Measurements from ENCODE around the gene STEAP1B. TPM values are rescaled to one million over a fixed set of nuclear protein-coding genes. Genes with fewer than 3 reads are reported as not detected.

Gene STEAP1B
- total and polyA plus RNA-seq, 8 donors = not detected

- Histone ChIP-seq H3K4me1 (no peaks in the 10 kb centered on the region), H3K4me3 (no peak overlapping the region), H3K27ac (no peak overlapping the region), H3K36me3 (no peaks in the 10 kb centered on the region), H3K27me3 (no peaks in the 10 kb centered on the region), H3K9me3 (no peaks in the 10 kb centered on the region)
- FAIRE-seq (no peak), ATAC-seq (no peak), DNase-seq (peak in 1 of 6 donors; percentile 24)
- no peak for TF ChIP-seq CTCF (IDR thresholded peaks at IDR 0.05)
- intact Hi-C loops (cut with DNase I) = loop anchor here in 1 of 3 donors (10.0 kb wide), 1 partner anchor 376 kb away; no protein-coding TSS in a partner anchor
- WGBS, 2 donors = 66 to 70% methylated on average over 4 of the region's 4 CpGs
These were observed 19.4 kb downstream of the STEAP1B start for GRCh38 chr7:22480523-22481075.

- no peak overlapping the region for H3K27ac ChIP-seq
- H3K4me3 ChIP-seq = no peak overlapping the region
- intact Hi-C loops (cut with DNase I) = no loop called here
- H3K9me3 ChIP-seq = no peaks in the 10 kb centered on the region
- no peak for TF ChIP-seq CTCF (IDR thresholded peaks at IDR 0.05)
- H3K27me3 ChIP-seq = no peaks in the 10 kb centered on the region
- H3K36me3 ChIP-seq = no peaks in the 10 kb centered on the region
- ATAC-seq (peak in 1 of 4 donors; percentile 41), DNase-seq (no peak), FAIRE-seq (no peak)
- WGBS, 2 donors = 50 to 70% methylated on average over 10 of the region's 10 CpGs
- H3K4me1 ChIP-seq = no peaks in the 10 kb centered on the region
These were observed 22.0 kb downstream of the STEAP1B start for GRCh38 chr7:22477876-22478450.

DNA sequence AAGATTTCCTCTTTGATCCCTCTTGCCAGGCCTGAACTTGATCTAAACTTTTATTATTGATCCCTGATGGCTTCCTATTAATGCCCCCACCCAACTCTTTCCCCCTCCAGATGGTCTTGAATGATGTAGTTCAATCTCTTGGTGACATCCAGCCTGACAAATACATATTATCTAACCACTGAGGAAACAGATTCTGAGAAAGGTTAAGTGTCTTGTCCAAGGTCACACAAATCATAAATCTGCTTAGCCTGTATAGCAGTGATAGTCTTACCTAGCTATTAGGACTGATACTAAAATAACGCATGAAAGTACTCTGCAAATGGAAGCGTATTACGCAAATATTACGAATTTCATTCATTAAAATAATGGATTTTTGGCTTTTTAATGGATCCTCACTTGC, 22.7 kb downstream of the STEAP1B start:
- FAIRE-seq (no peak), DNase-seq (no peak), ATAC-seq (no peak)
- WGBS, 2 donors = 88 to 99% methylated on average over 4 of the region's 4 CpGs
- no peak overlapping the region for H3K4me3 ChIP-seq
- no peak for TF ChIP-seq CTCF (IDR thresholded peaks at IDR 0.05)
- intact Hi-C loops (cut with DNase I) = no loop called here
- H3K27ac ChIP-seq = no peak overlapping the region
- H3K27me3 ChIP-seq = no peaks in the 10 kb centered on the region
- H3K36me3 ChIP-seq = no peaks in the 10 kb centered on the region
- H3K4me1 ChIP-seq = no peaks in the 10 kb centered on the region
- no peaks in the 10 kb centered on the region for H3K9me3 ChIP-seq

GRCh38 chr7:22476824-22477223, 23.2 kb downstream of the STEAP1B start:
- H3K36me3 ChIP-seq = no peaks in the 10 kb centered on the region
- no peaks in the 10 kb centered on the region for H3K4me1 ChIP-seq
- intact Hi-C loops (cut with DNase I) = no loop called here
- no peak for TF ChIP-seq CTCF (IDR thresholded peaks at IDR 0.05)
- H3K4me3 ChIP-seq = no peak overlapping the region
- no peaks in the 10 kb centered on the region for H3K9me3 ChIP-seq
- no peak for DNase-seq
- 94 to 96% methylated on average over 6 of the region's 6 CpGs for WGBS, 2 donors
- no peak for ATAC-seq
- no peak overlapping the region for H3K27ac ChIP-seq
- no peaks in the 10 kb centered on the region for H3K27me3 ChIP-seq
- no peak for FAIRE-seq

DNA sequence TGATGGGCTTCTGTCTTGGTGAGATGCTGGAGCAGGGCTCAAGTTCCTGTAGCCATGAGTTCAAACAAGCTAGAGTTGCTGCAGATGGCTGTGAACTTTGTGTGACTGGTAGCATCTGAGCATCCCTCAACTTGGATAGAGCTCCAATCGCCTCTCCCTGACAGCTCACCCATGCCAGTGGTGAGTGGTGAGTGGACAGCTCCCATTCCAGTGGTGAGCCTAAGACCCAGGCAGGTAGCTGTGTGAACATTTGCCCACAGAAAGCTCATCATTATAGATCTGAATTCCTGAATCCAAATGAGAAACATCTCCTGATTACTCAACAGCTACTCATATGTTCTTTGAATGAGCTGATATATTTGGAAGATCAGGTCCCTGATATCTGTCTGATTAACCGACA, 25.3 kb downstream of the STEAP1B start:
- no peaks in the 10 kb centered on the region for H3K4me1 ChIP-seq
- no peaks in the 10 kb centered on the region for H3K27me3 ChIP-seq
- no peak overlapping the region for H3K27ac ChIP-seq
- FAIRE-seq = no peak
- ATAC-seq = no peak
- H3K4me3 ChIP-seq = no peak overlapping the region
- no peak for TF ChIP-seq CTCF (IDR thresholded peaks at IDR 0.05)
- intact Hi-C loops (cut with DNase I) = no loop called here
- no peak for DNase-seq
- WGBS, 2 donors = 84 to 88% methylated on average over 2 of the region's 2 CpGs
- no peaks in the 10 kb centered on the region for H3K36me3 ChIP-seq
- no peaks in the 10 kb centered on the region for H3K9me3 ChIP-seq
